ENCODE measurements around the gene HOXB7. TPM values are rescaled to one million over a fixed set of nuclear protein-coding genes. Genes with fewer than 3 reads are reported as not detected.
A peak's percentile ranks its signal among the peaks of the same experiment; 100 is the strongest.

The HOXB7 gene
- total and polyA plus RNA-seq, 2 of the 13 experiments (the other 11 are each of a cell fraction or from before 2014, with no cell fraction given), result 0.04 TPM; not detected in 1

DNA sequence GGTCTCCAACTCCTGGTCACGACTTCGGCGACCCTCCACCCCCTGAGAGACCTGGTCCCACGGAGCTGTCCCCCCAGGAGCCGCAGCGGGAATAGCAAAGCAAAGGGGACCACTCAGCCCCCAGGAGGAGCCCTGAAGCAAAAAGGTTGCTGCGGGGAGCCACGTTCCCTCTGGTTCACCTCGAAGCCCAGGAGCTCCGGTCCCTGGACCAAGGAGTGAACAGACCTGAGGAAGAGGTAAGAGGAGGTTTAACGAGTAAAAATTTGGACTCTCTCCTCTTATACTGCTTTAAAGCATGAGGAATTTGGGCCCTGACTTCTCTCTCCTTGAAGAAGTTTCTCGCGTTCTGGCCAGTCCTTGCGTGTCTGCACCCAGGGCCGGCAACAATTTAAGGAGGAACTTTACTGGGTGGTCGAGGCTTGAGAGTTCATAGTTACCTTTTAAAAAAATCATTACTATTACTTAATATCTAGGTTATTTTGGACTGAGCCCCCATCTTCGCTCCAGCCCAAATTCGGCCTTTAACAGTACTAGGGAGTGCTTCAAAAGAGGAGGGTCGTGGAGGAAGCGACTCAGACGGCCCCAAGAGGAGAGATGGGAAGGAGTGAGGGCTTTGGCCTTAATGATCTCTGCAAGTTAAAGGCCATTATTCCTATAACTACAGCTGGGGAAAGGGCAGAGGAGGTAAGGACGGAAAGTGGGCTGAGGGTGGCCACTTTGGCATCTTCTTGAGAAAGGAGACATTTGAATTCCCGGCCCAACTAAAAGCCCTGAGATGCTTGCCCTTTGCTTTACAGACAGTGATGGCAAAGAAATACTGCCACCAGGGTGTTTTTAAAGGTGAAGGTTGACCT is 32.3 kb upstream of the HOXB7 start:
- Histone ChIP-seq H3K27ac (ENCODE audit: extremely low read length, insufficient read depth, low read length) (no peak overlapping the region), H3K4me3 (replicated peaks in 1 of 3; ENCODE audit: insufficient read depth in 1 of 3, low read depth in 2 of 3, low read length in 3 of 3) (no peak overlapping the region), H3K36me3 (replicated peaks in 1 of 2; ENCODE audit: control insufficient read depth in 1 of 2, insufficient read depth in 2 of 2, low read length in 2 of 2) (no peaks in the 10 kb centered on the region), H4K20me1 (ENCODE audit: insufficient read depth, low read length) (no peaks in the 10 kb centered on the region; the same call in 1 of the 2 replicates), H3K4me1 (ENCODE audit: insufficient read depth, low read length) (no peaks in the 10 kb centered on the region), H3K27me3 (ENCODE audit: control insufficient read depth in 1 of 2, insufficient read depth in 2 of 2, low read length in 2 of 2) (peaks cover 27 to 99% of the 10 kb centered on the region in 2 experiments), H3K4me2 (ENCODE audit: low read depth, low read length) (no peak overlapping the region), H3K9ac (ENCODE audit: insufficient read depth, low read depth, low read length) (no peak overlapping the region), H2AFZ (ENCODE audit: low read length) (no peak overlapping the region), H3K9me3 (ENCODE audit: low read length) (no peaks in the 10 kb centered on the region), H3K79me2 (ENCODE audit: insufficient read depth, low read length) (no peaks in the 10 kb centered on the region)
- FAIRE-seq (no peak), DNase-seq (ENCODE audit: low spot score) (no peak), ATAC-seq (no peak)
- 4% methylated on average over 19 of the region's 23 CpGs for WGBS (ENCODE audit: low lambda C conversion rate)
- intact Hi-C loops (cut with micrococcal nuclease; ENCODE audit: unreplicated experiment) (no loop called here), in situ Hi-C loops (cut with HindIII; ENCODE audit: extremely low pct_ligation_motif_present, low pct_unique_long_range_greater_than_20kb) (no loop called here)
- no TSS peak for BruUV-seq (replicated peaks)
- POLR2A ChIA-PET, result no interaction called here
- TF ChIP-seq KDM3A (CRISPR knock-in tag; IDR thresholded peaks at IDR 0.05; ENCODE audit: low read depth) (no peak), MTA1 (CRISPR knock-in tag; IDR thresholded peaks at IDR 0.05; ENCODE audit: borderline replicate concordance) (0 out of 2 replicates have a peak, but pooled peaks have one; percentile 4), EZH2 (conservative IDR thresholded peaks at IDR 0.05; ENCODE audit: low read depth, low read length) (0 out of 2 replicates have a peak, but pooled peaks have one; percentile 26)
- CTCF ChIA-PET (ENCODE audit: low intra/inter-chr PET ratio, low total read pairs), result no interaction called here

DNA sequence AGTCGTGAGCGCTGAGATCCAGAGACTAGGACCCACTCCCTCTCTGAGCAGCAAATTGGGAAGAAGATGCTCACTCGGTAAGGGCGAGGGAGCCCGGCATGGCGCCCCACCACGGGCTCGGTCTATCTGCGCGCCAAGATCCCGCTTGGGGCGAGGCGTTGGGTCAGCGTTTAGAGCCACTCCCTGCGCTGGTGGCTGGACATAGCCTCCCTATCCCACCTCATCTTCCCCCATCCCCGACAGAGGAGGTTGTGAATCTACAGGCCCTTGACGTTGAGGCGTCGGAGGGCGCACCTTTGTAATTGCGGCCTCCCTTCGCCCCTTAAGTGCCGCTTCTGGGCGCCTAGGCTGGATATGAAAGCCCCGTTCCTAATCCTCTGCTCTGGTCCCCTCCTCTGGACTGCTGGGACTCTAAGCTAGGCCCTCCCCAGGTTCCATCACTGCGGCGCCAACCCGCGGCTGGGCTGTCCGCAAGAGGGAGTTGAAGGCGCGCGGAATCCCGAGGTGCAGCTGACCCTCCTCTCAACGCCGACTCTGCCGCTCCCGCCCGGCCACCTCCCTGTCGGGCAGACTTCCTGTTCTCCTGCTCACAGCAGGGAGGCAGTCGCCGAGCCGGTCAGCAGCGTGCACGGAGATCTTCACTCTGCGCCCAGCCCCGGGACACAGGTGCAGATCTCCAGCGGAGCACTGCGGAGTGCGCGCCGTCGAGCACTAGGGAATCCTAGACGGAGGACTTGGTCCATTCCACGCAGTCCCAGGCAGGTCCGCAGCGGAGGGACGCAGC is 31.4 kb upstream of the HOXB7 start:
- no TSS peak for BruUV-seq (replicated peaks)
- POLR2A ChIA-PET, result no interaction called here
- CTCF ChIA-PET (ENCODE audit: low intra/inter-chr PET ratio, low total read pairs), result no interaction called here
- TF ChIP-seq MTA3 (CRISPR knock-in tag; IDR thresholded peaks at IDR 0.05) (no peak), EZH2 (conservative IDR thresholded peaks at IDR 0.05; ENCODE audit: low read depth, low read length) (peak; percentile 72), MEF2D (CRISPR knock-in tag; IDR thresholded peaks at IDR 0.05) (no peak), MTA1 (CRISPR knock-in tag; IDR thresholded peaks at IDR 0.05; ENCODE audit: borderline replicate concordance) (peak; percentile 18; the same call in 1 of the 2 replicates), XRCC5 (optimal IDR thresholded peaks at IDR 0.05; ENCODE audit: low read length) (peak; percentile 28), ZNF777 (CRISPR knock-in tag; IDR thresholded peaks at IDR 0.05) (peak; percentile 78; the same call in 1 of the 2 replicates)
- TF ChIP-seq, protein P1, sequence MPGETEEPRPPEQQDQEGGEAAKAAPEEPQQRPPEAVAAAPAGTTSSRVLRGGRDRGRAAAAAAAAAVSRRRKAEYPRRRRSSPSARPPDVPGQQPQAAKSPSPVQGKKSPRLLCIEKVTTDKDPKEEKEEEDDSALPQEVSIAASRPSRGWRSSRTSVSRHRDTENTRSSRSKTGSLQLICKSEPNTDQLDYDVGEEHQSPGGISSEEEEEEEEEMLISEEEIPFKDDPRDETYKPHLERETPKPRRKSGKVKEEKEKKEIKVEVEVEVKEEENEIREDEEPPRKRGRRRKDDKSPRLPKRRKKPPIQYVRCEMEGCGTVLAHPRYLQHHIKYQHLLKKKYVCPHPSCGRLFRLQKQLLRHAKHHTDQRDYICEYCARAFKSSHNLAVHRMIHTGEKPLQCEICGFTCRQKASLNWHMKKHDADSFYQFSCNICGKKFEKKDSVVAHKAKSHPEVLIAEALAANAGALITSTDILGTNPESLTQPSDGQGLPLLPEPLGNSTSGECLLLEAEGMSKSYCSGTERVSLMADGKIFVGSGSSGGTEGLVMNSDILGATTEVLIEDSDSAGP (CRISPR knock-in tag; IDR thresholded peaks at IDR 0.05; ENCODE audit: borderline replicate concordance), result 0 out of 2 replicates have a peak, but pooled peaks have one; percentile 26
- H2AFZ ChIP-seq (ENCODE audit: low read length), result no peak overlapping the region
- intact Hi-C loops (cut with micrococcal nuclease; ENCODE audit: unreplicated experiment) (no loop called here), in situ Hi-C loops (cut with HindIII; ENCODE audit: extremely low pct_ligation_motif_present, low pct_unique_long_range_greater_than_20kb) (no loop called here)
- H3K27me3 ChIP-seq (ENCODE audit: control insufficient read depth in 1 of 2, insufficient read depth in 2 of 2, low read length in 2 of 2), result peaks cover 28 to 99% of the 10 kb centered on the region in 2 experiments
- no peak overlapping the region for H3K4me2 ChIP-seq (ENCODE audit: low read depth, low read length)
- FAIRE-seq (no peak), ATAC-seq (peak; percentile 49), DNase-seq (ENCODE audit: low spot score) (no peak)
- no peaks in the 10 kb centered on the region for H3K4me1 ChIP-seq (ENCODE audit: insufficient read depth, low read length)
- no peaks in the 10 kb centered on the region for H3K36me3 ChIP-seq (replicated peaks in 1 of 2; ENCODE audit: control insufficient read depth in 1 of 2, insufficient read depth in 2 of 2, low read length in 2 of 2)
- WGBS (ENCODE audit: low lambda C conversion rate), result 60% methylated on average over 32 of the region's 58 CpGs
- H3K79me2 ChIP-seq (ENCODE audit: insufficient read depth, low read length), result no peaks in the 10 kb centered on the region
- H3K9ac ChIP-seq (ENCODE audit: insufficient read depth, low read depth, low read length), result no peak overlapping the region
- H4K20me1 ChIP-seq (ENCODE audit: insufficient read depth, low read length), result no peaks in the 10 kb centered on the region
- no peak overlapping the region for H3K4me3 ChIP-seq (replicated peaks in 1 of 3; ENCODE audit: insufficient read depth in 1 of 3, low read depth in 2 of 3, low read length in 3 of 3)
- no peak overlapping the region for H3K27ac ChIP-seq (ENCODE audit: extremely low read length, insufficient read depth, low read length)
- no peaks in the 10 kb centered on the region for H3K9me3 ChIP-seq (ENCODE audit: low read length)

Measured in HepG2 (cell line).